Naive thymus-derived CD8-positive, alpha-beta T cell (primary cell): ENCODE measurements around the gene SMIM11. TPM values are rescaled to one million over a fixed set of nuclear protein-coding genes. Genes with fewer than 3 reads are reported as not detected.

Experiments
- polyA plus RNA-seq, 3 donors: library from polyadenylated mRNA; unstranded; fragments of 300-500 nt; fragmentation: Illumina TruSeq; gene quantifications; one replicate each; pipeline ENCODE4 v1.2.3, GENCODE V29; 2021
- total RNA-seq, 8 experiments: library from RNA in 2 of 8; stranded (reverse) in 2 of 8; gene quantifications; one replicate each; pipeline ENCODE4 v1.2.3 and lab custom pipeline; 2021 to 2026

SMIM11 gene
- total and polyA plus RNA-seq, 5 experiments from 2014 or later: 6.2 to 30.2 (median 9.8) TPM

Other genes with a start within 250 kb of the SMIM11 start
- gene KCNE2, start 11.5 kb upstream of the SMIM11 start, total RNA-seq: not detected
- under 1 TPM in 2 of 3 donors, not detected in 1; 0.24 to 0.67 TPM for gene KCNE2, start 11.5 kb upstream of the SMIM11 start, polyA plus RNA-seq
- not detected for gene SMIM34, start 48.4 kb downstream of the SMIM11 start, total RNA-seq
- gene SMIM34, start 48.4 kb downstream of the SMIM11 start, polyA plus RNA-seq: not detected
- under 1 TPM; 0.19 to 0.23 TPM for gene KCNE1, start 136.7 kb downstream of the SMIM11 start, total RNA-seq
- gene KCNE1, start 136.7 kb downstream of the SMIM11 start, polyA plus RNA-seq: not detected
- gene RCAN1, start 239.6 kb downstream of the SMIM11 start, total RNA-seq: 1 to 10 TPM; 6.8 to 7.5 TPM
- 10 to 100 TPM; 11.1 to 15.9 (median 13.2) TPM for gene RCAN1, start 239.6 kb downstream of the SMIM11 start, polyA plus RNA-seq